Thoracic aorta endothelial cell (primary cell): ENCODE results near the gene PIAS1. TPM values are rescaled to one million over a fixed set of nuclear protein-coding genes. Genes with fewer than 3 reads are reported as not detected.

Experiments
- total RNA-seq: library from RNA; depleted of rRNA; stranded (reverse); fragments of >200 nt; gene quantifications from 2 replicates; pipeline ENCODE4 v1.2.3, GENCODE V29; 2012

Gene PIAS1
- 34.6 and 42.2 TPM in 2 replicates for total RNA-seq

DNA sequence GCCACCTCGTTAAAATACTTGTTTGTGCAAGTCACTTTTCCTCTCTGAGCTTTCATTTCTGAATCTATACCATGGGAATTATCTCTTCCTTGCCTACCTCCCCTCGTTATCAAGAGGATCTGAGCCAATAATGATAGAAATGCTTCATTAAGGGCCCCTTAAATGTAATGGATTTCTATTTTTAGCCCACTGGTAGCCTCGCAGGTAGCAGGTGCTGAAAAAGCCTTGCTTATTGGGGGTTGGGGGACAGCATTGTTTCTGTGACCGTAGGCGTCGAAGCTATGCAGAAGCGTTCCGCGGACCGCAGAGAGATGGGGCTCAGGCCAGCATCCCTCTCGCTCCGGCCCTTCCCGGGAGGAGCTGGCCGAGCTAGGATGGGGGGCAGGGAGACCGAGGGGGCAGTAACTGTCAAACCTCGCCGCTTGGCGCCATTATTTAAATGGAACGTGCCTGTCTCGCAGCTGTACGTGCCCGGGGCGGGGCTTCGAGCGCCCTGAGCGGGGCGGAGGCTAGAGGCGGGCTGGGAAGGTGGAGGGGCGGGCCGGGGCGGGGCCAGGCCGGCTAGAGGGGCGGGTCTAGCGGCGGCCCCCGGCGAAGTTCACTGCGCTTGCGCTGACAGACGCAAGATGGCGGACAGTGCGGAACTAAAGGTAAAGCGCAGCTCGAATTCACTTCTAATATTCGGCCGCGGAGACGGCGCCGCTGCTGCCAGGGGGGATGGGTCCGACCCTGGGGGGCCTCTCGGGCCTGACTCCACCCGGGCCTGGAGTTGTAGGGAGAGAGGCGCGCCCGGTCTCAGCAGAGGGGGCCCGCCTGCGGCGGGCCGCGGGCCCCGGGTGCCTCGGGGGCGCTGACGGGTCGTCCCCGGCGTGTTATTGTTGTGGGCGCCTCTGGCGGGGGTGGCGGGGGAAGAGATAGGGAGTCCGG is at the start of gene PIAS1:
TSS of gene PIAS1 (plus strand) at position 615 of the 927 bp plus-strand sequence. CDS start at position 627, 12 bp downstream.

DNA sequence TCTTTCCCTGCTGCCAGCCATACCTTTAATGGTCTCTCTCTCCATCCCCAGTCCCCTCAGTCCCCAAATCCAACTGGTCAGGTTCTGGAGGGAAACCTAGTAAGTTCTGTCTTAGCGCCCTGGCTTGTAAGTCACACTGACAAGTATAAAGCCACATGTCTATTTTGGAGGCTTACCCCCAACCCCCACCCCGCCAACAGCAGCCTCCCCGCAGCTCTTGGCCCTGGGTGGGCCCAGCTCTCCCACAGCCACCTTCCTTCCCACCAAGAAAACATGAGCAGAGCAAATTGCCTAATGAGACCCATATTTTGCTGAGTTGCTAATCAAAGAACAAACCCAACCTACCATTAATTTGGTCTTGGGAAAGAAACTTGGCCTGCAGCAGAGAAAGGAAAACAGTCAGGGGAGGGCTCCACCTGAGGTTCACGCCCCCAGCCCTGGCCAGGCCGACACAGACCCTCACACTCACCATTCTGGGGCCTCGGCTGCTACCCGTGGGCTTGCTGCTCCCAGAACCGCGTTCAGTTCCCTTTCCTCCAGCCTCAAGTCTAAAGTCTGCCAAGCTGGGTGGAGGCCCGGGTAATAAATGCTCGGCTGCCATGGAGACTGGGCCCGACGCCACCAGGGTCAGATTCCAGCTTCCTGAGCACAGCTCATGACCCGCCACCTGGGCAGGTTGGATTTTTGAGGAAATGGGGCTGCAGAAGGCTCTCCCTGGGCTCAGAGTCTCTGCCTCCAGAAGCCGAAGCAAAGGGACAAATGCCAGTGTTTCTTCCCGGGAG is 150.9 kb downstream of the PIAS1 start, which contains the start of gene CALML4:
TSS of gene CALML4 (minus strand) at position 557 of the 782 bp plus-strand sequence. CDS start at position 472, 85 bp downstream.

DNA sequence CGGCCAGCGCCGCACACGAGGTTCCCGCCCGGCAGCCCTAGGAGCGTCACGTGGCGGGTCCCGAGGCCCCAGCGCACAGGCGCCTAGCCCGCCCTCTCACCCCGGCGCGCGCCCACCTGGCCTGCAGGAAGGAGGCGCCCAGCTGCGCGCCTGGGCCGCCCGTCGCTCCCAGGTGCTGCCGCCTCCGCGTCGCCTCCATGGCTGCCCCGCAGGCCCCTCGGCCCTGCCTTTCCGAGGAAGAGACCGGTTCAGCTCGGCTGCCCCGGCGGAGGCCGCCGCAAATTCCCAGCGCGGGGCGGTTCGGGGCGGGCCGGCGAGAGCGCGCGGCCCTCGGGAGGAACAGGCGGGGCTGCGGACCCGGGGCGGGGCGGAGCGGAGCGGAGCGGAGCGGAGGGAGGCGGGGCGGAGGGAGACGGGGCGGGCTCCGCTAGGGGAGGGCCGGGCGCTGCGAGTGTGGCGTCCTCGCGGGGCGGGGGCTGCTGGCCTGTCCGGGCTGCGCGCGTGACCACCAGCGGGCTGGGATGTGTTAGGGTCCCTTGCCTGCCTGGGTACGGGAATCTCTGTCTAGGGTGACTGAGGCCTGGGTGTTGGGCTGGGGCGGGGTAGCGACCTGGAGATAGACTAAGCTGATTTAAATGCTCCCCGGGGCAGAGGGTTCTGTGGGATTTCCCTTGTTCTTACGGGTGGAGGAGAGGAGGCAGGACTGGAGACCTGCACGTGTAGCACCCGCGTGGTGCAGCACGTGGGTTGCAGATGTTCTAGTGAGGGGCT is 175.5 kb downstream of the PIAS1 start, which contains the start of gene CLN6:
TSS of gene CLN6 (minus strand) at position 343 of the 771 bp plus-strand sequence. CDS start at position 199, 144 bp downstream.

Other genes with a start within 250 kb of the PIAS1 start
- gene SKOR1, start 228.8 kb upstream of the PIAS1 start, total RNA-seq = 0.07 TPM in 1 of 2 replicates, not detected in the other
- gene RNU6-1, start 214.3 kb upstream of the PIAS1 start, total RNA-seq = not detected in 2 replicates
- gene CALML4, start 151.0 kb downstream of the PIAS1 start, total RNA-seq = 4.2 and 4.9 TPM in 2 replicates
- gene CLN6, start 175.4 kb downstream of the PIAS1 start, total RNA-seq = 21.3 and 31.6 TPM in 2 replicates
- 50.8 and 53.9 TPM in 2 replicates for gene FEM1B, start 223.4 kb downstream of the PIAS1 start, total RNA-seq